ENCODE results near the gene TDRD10. TPM values are rescaled to one million over a fixed set of nuclear protein-coding genes. Genes with fewer than 3 reads are reported as not detected.

Gene TDRD10
- total RNA-seq, 1 donor from 2014 or later: not detected

GRCh38 chr1:154557248-154557938 lies 55.4 kb downstream of the TDRD10 start:
- no peaks in the 10 kb centered on the region for H3K36me3 Mint-ChIP-seq (ENCODE audit: unreplicated experiment)

GRCh38 chr1:154557939-154558719 lies 56.1 kb downstream of the TDRD10 start, which contains the start of gene UBE2Q1:
Gene UBE2Q1 (minus strand): TSS chr1:154558662. CDS start chr1:154558553, 109 bp downstream.
- peak; percentile 60 for DNase-seq
- no peak for TF ChIP-seq CTCF (IDR thresholded peaks at IDR 0.05; ENCODE audit: partially characterized antibody, unreplicated experiment)
- Mint-ChIP-seq H3K4me3 (ENCODE audit: unreplicated experiment) (peak within 1 kb of the TSS; percentile 94), H3K36me3 (ENCODE audit: unreplicated experiment) (no peaks in the 10 kb centered on the region), H3K9me3 (ENCODE audit: unreplicated experiment) (peaks cover 11% of the 10 kb centered on the region), H3K27me3 (ENCODE audit: unreplicated experiment) (peaks cover 13% of the 10 kb centered on the region), H3K4me1 (ENCODE audit: low read depth, unreplicated experiment) (peaks cover 15% of the 10 kb centered on the region), H3K27ac (ENCODE audit: unreplicated experiment) (peak within 1 kb of the TSS; percentile 96)

More at GRCh38 chr1:154557248-154557938, 55.4 kb downstream of the TDRD10 start:
- H3K4me1 Mint-ChIP-seq (ENCODE audit: low read depth, unreplicated experiment): peaks cover 15% of the 10 kb centered on the region
- H3K9me3 Mint-ChIP-seq (ENCODE audit: unreplicated experiment): peaks cover 11% of the 10 kb centered on the region
- TF ChIP-seq CTCF (IDR thresholded peaks at IDR 0.05; ENCODE audit: partially characterized antibody, unreplicated experiment): no peak
- H3K4me3 Mint-ChIP-seq (ENCODE audit: unreplicated experiment): peak overlapping the region; percentile 94
- DNase-seq: no peak
- H3K27ac Mint-ChIP-seq (ENCODE audit: unreplicated experiment): peak overlapping the region; percentile 93
- H3K27me3 Mint-ChIP-seq (ENCODE audit: unreplicated experiment): peaks cover 13% of the 10 kb centered on the region

- TF ChIP-seq CTCF (IDR thresholded peaks at IDR 0.05; ENCODE audit: partially characterized antibody, unreplicated experiment): no peak
- peaks cover 15% of the 10 kb centered on the region for H3K4me1 Mint-ChIP-seq (ENCODE audit: low read depth, unreplicated experiment)
- H3K27ac Mint-ChIP-seq (ENCODE audit: unreplicated experiment): peak overlapping the region; percentile 96
- H3K36me3 Mint-ChIP-seq (ENCODE audit: unreplicated experiment): no peaks in the 10 kb centered on the region
- H3K9me3 Mint-ChIP-seq (ENCODE audit: unreplicated experiment): peaks cover 11% of the 10 kb centered on the region
- peak overlapping the region; percentile 91 for H3K4me3 Mint-ChIP-seq (ENCODE audit: unreplicated experiment)
- peak; percentile 98 for DNase-seq
- H3K27me3 Mint-ChIP-seq (ENCODE audit: unreplicated experiment): peaks cover 13% of the 10 kb centered on the region
These were observed 56.9 kb downstream of the TDRD10 start for GRCh38 chr1:154558720-154559465.

GRCh38 chr1:154559466-154560044 lies 57.5 kb downstream of the TDRD10 start:
- peaks cover 11% of the 10 kb centered on the region for H3K9me3 Mint-ChIP-seq (ENCODE audit: unreplicated experiment)
- peak overlapping the region; percentile 96 for H3K27ac Mint-ChIP-seq (ENCODE audit: unreplicated experiment)
- peak; percentile 86 for DNase-seq
- peaks cover 13% of the 10 kb centered on the region for H3K27me3 Mint-ChIP-seq (ENCODE audit: unreplicated experiment)
- peak overlapping the region; percentile 91 for H3K4me3 Mint-ChIP-seq (ENCODE audit: unreplicated experiment)
- H3K36me3 Mint-ChIP-seq (ENCODE audit: unreplicated experiment): no peaks in the 10 kb centered on the region
- H3K4me1 Mint-ChIP-seq (ENCODE audit: low read depth, unreplicated experiment): peaks cover 15% of the 10 kb centered on the region
- TF ChIP-seq CTCF (IDR thresholded peaks at IDR 0.05; ENCODE audit: partially characterized antibody, unreplicated experiment): peak; percentile 90

All from glutamatergic neuron (in vitro differentiated cells).